GM12878 (cell line): ENCODE results near the gene PREB. TPM values are rescaled to one million over a fixed set of nuclear protein-coding genes. Genes with fewer than 3 reads are reported as not detected.

Source experiments
- ATAC-seq: fragments of 200-7000 bp; cut with Tn5 transposase; 3 replicates; pipeline ENCODE4 v1.9.1; 2020; ENCODE audit warnings: mild to moderate bottlenecking, moderate library complexity
- BruUV-seq: library from RNA; stranded (reverse); fragments of 400-500 nt; replicated peaks from 2 replicates; lab custom pipeline; 2021; lab: Mats Ljungman, UMichigan
- CTCF ChIA-PET: fragments of 300-600 bp; sonication (Branson Sonifier 250); formaldehyde crosslinking; extraction: SDS; loops from one replicate; lab custom pipeline; 2021; ENCODE audit warnings: inconsistent platforms; lab: Yijun Ruan, JAX
- POLR2A ChIA-PET: fragments of 350-600 bp; formaldehyde crosslinking; extraction: SDS; loops from one replicate; lab custom pipeline; 2021; ENCODE audit warnings: inconsistent platforms; lab: Charles Lee
- RAD21 ChIA-PET: fragments of 300-600 bp; sonication (Branson Sonifier 250); formaldehyde crosslinking; loops from one replicate; lab custom pipeline; 2023; ENCODE audit warnings: antibody characterized with exemption; ENCODE audit not compliant: unreplicated experiment; lab: Charles Lee
- SMC1A ChIA-PET: fragments of 300-600 bp; sonication (Branson Sonifier 250); formaldehyde crosslinking; loops from one replicate; lab custom pipeline; 2023; ENCODE audit not compliant: unreplicated experiment, uncharacterized antibody; lab: Charles Lee
- DNase-seq: peaks from one replicate; pipeline ENCODE4 v3.0.0-alpha.2; 2011; ENCODE audit warnings: low read depth, low spot score
- FAIRE-seq: peaks from 3 replicates; lab custom pipeline; 2011; peaks lifted over from hg19 to GRCh38; lab: Jason Lieb, UNC
- H2AFZ ChIP-seq: 2 replicates; pipeline ENCODE4 v1.6.0; 2011; ENCODE audit warnings: low read depth, low read length, control low read depth; ENCODE audit not compliant: control insufficient read depth
- H3K27ac ChIP-seq: 2 replicates; pipeline ENCODE4 v1.5.1; 2011; ENCODE audit warnings: control low read depth; ENCODE audit not compliant: control insufficient read depth, insufficient read depth
- H3K27me3 ChIP-seq, 2 experiments: replicated peaks in 1 of 2; 2 replicates each; pipeline versions ENCODE4 v1.6.0 to v1.6.1; 2011; ENCODE audit warnings: low read length in 1 of 2; ENCODE audit not compliant: control insufficient read depth in 2 of 2, insufficient read depth in 2 of 2
- H3K36me3 ChIP-seq, 2 experiments: 2 replicates each; pipeline ENCODE4 v1.5.1; 2011; ENCODE audit warnings: low read length in 1 of 2; ENCODE audit not compliant: control insufficient read depth in 2 of 2, insufficient read depth in 2 of 2
- H3K4me1 ChIP-seq: 2 replicates; pipeline ENCODE4 v1.6.1; 2011; ENCODE audit warnings: mild to moderate bottlenecking, low read length, moderate library complexity, mixed read lengths; ENCODE audit not compliant: control insufficient read depth, insufficient read depth
- H3K4me2 ChIP-seq: 2 replicates; pipeline ENCODE4 v1.6.0; 2011; ENCODE audit warnings: control low read depth; ENCODE audit not compliant: control insufficient read depth, insufficient read depth
- H3K4me3 ChIP-seq: fragments of 200-600 bp; sonication (generic); 2 replicates; pipeline ENCODE4 v1.5.1; 2016
- H3K79me2 ChIP-seq: 2 replicates; pipeline ENCODE4 v1.6.0; 2011; ENCODE audit warnings: low read length; ENCODE audit not compliant: control insufficient read depth, insufficient read depth
- H3K9ac ChIP-seq: 2 replicates; pipeline ENCODE4 v1.8.0; 2011; ENCODE audit warnings: low read length, control low read depth, mixed read lengths; ENCODE audit not compliant: control insufficient read depth, insufficient read depth
- H3K9me3 ChIP-seq: replicated peaks from 3 replicates; pipeline ENCODE4 v1.5.1; 2011; ENCODE audit warnings: mild to moderate bottlenecking, low read length; ENCODE audit not compliant: control insufficient read depth, insufficient read depth
- H4K20me1 ChIP-seq: 2 replicates; pipeline ENCODE4 v1.6.0; 2011; ENCODE audit not compliant: control insufficient read depth, insufficient read depth
- ASH2L ChIP-seq: fragments of 300-600, 200-600 bp; sonication (generic); IDR thresholded peaks from 2 replicates; pipeline ENCODE4 v1.6.1; 2017; ENCODE audit warnings: low read depth, mild to moderate bottlenecking, borderline replicate concordance
- EP300 ChIP-seq, 2 experiments: fragments of 150-350 bp in 1 of 2; IDR thresholded peaks; 2 replicates each; pipeline ENCODE4 v1.6.1; 2011 to 2012; ENCODE audit warnings: low read depth in 2 of 2, low read length in 2 of 2, borderline replicate concordance in 1 of 2, improper control_type of control experiment in 1 of 2, inconsistent platforms in 1 of 2; ENCODE audit not compliant: control insufficient read depth in 1 of 2
- FOS ChIP-seq: IDR thresholded peaks from 3 replicates; pipeline ENCODE4 v1.6.1; 2011; ENCODE audit warnings: borderline replicate concordance; ENCODE audit not compliant: insufficient read length; ENCODE audit errors: extremely low read depth
- PML ChIP-seq: IDR thresholded peaks from 2 replicates; pipeline ENCODE4 v1.6.1; 2012; ENCODE audit warnings: low read length, inconsistent platforms
- RBBP5 ChIP-seq: fragments of 200-600 bp; sonication (generic); conservative IDR thresholded peaks from 2 replicates; pipeline ENCODE4 v1.6.1; 2016
- SMAD5 ChIP-seq: IDR thresholded peaks from 2 replicates; pipeline ENCODE4 v1.6.1; 2016; ENCODE audit warnings: antibody characterized with exemption, low read depth
- TAF1 ChIP-seq: IDR thresholded peaks from 2 replicates; pipeline ENCODE4 v1.6.1; 2011; ENCODE audit warnings: mild to moderate bottlenecking, low read depth, low read length, borderline replicate concordance
- TCF3 ChIP-seq: IDR thresholded peaks from 2 replicates; pipeline ENCODE4 v1.6.1; 2012; ENCODE audit warnings: low read depth, mild to moderate bottlenecking, low read length, borderline replicate concordance; ENCODE audit not compliant: insufficient read depth
- USF1 ChIP-seq: IDR thresholded peaks from 2 replicates; pipeline ENCODE4 v1.6.1; 2011; ENCODE audit warnings: borderline replicate concordance, low read depth, mild to moderate bottlenecking, moderate library complexity, mixed read lengths, low read length; ENCODE audit not compliant: insufficient read depth; ENCODE audit errors: extremely low read length
- YY1 ChIP-seq: IDR thresholded peaks from 2 replicates; pipeline ENCODE4 v1.6.1; 2011; ENCODE audit warnings: low read depth, mild to moderate bottlenecking, low read length
- WGBS: methylation state at CpG from one replicate; pipeline ENCODE4 v1.1.6; 2016; ENCODE audit warnings: low lambda C conversion rate; ENCODE audit not compliant: insufficient replicate concordance, insufficient coverage; ENCODE audit errors: missing lambda C conversion rate; 5-methylcytosine and 5-hydroxymethylcytosine counted together
- in situ Hi-C: fragments of 300-500 bp; cut with MboI; formaldehyde crosslinking; loops from 9 replicates; pipeline ENCODE4 v1.14.3; 2018; ENCODE audit warnings: mixed read lengths
- intact Hi-C: fragments of 100-400 bp; cut with micrococcal nuclease; formaldehyde crosslinking; loops from one replicate; pipeline ENCODE4 v1.14.2; 2022; ENCODE audit not compliant: unreplicated experiment
- polyA plus RNA-seq, 11 experiments: library from polyadenylated mRNA; depleted of rRNA in 4 of 11; unstranded in 6 of 11; stranded (reverse) in 5 of 11; fragments of >200 nt; fragmentation: Nextera tagmentation in 4 of 11; fragmentation: Illumina TruSeq in 1 of 11; extraction: Ambion mirVana in 4 of 11; extraction: Trizol in 1 of 11; gene quantifications; 1 replicate in 1 of 11; 2 replicates in 10 of 11; pipeline versions ENCODE4 v1.2.1 to v1.2.3, GENCODE V29; 2011 to 2016; ENCODE audit warnings: inconsistent platforms in 2 of 11, missing spikeins in 2 of 11, low read depth in 1 of 11
- total RNA-seq, 4 experiments: library from RNA; depleted of rRNA in 3 of 4; stranded (reverse); fragments of >200 nt in 3 of 4; fragmentation: Illumina TruSeq in 1 of 4; extraction: Trizol in 1 of 4; gene quantifications; 2 replicates each; pipeline versions ENCODE4 v1.2.1 to v1.2.3, GENCODE V29; 2013 to 2021
- TF ChIP-seq, protein P1 (sequence below): IDR thresholded peaks from 2 replicates; pipeline ENCODE4 v1.6.1; 2012; ENCODE audit warnings: improper control_type of control experiment, low read depth, low read length; ENCODE audit not compliant: insufficient replicate concordance
- TF ChIP-seq, protein P2 (sequence below): IDR thresholded peaks from 2 replicates; pipeline ENCODE4 v1.6.1; 2011; ENCODE audit warnings: low read depth, low read length, improper control_type of control experiment, borderline replicate concordance

The PREB gene
- total and polyA plus RNA-seq, 10 of the 15 experiments (the other 5 are each of a cell fraction or from before 2014, with no cell fraction given) = 26.3 to 101 (median 52.7) TPM

GRCh38 chr2:27154488-27154887 is 20.1 kb upstream of the PREB start (continued):
- TF ChIP-seq PML = no peak
- no peak for TF ChIP-seq RBBP5
- TF ChIP-seq FOS = no peak

GRCh38 chr2:27152796-27153464 is 18.5 kb upstream of the PREB start:
- ATAC-seq (no peak), FAIRE-seq (no peak), DNase-seq (no peak)
- no peaks in the 10 kb centered on the region for H3K79me2 ChIP-seq
- no peak overlapping the region for H3K9ac ChIP-seq
- no peak overlapping the region for H2AFZ ChIP-seq
- in situ Hi-C loops (no loop called here), intact Hi-C loops (no loop called here)
- ChIA-PET SMC1A (interaction anchor here (0.6 to 2.2 kb wide), 3 partner anchors 38 to 151 kb away, joined by 3 to 10 read pairs (median 3); no protein-coding TSS in a partner anchor), RAD21 (interaction anchor here (2.0 kb wide), 1 partner anchor 54 kb away, joined by 7 read pairs; no protein-coding TSS in a partner anchor), POLR2A (interaction anchor here (0.5 to 0.8 kb wide), 3 partner anchors 9 to 44 kb away, joined by 3 to 5 read pairs (median 4); no protein-coding TSS in a partner anchor), CTCF (interaction anchor here (1.2 to 2.9 kb wide), 3 partner anchors 96 to 148 kb away, joined by 3 to 7 read pairs (median 4); no protein-coding TSS in a partner anchor)
- no peaks in the 10 kb centered on the region for H3K4me1 ChIP-seq
- H3K9me3 ChIP-seq = no peaks in the 10 kb centered on the region
- WGBS = 29% methylated on average over 2 of the region's 2 CpGs
- H3K4me3 ChIP-seq = no peak overlapping the region
- H3K27ac ChIP-seq = no peak overlapping the region
- H3K36me3 ChIP-seq = no peaks in the 10 kb centered on the region
- no TSS peak for BruUV-seq
- H4K20me1 ChIP-seq = no peaks in the 10 kb centered on the region
- H3K27me3 ChIP-seq = no peaks in the 10 kb centered on the region; a peak in 1 of 4 replicates
- no peak overlapping the region for H3K4me2 ChIP-seq
- TF ChIP-seq, protein P1, sequence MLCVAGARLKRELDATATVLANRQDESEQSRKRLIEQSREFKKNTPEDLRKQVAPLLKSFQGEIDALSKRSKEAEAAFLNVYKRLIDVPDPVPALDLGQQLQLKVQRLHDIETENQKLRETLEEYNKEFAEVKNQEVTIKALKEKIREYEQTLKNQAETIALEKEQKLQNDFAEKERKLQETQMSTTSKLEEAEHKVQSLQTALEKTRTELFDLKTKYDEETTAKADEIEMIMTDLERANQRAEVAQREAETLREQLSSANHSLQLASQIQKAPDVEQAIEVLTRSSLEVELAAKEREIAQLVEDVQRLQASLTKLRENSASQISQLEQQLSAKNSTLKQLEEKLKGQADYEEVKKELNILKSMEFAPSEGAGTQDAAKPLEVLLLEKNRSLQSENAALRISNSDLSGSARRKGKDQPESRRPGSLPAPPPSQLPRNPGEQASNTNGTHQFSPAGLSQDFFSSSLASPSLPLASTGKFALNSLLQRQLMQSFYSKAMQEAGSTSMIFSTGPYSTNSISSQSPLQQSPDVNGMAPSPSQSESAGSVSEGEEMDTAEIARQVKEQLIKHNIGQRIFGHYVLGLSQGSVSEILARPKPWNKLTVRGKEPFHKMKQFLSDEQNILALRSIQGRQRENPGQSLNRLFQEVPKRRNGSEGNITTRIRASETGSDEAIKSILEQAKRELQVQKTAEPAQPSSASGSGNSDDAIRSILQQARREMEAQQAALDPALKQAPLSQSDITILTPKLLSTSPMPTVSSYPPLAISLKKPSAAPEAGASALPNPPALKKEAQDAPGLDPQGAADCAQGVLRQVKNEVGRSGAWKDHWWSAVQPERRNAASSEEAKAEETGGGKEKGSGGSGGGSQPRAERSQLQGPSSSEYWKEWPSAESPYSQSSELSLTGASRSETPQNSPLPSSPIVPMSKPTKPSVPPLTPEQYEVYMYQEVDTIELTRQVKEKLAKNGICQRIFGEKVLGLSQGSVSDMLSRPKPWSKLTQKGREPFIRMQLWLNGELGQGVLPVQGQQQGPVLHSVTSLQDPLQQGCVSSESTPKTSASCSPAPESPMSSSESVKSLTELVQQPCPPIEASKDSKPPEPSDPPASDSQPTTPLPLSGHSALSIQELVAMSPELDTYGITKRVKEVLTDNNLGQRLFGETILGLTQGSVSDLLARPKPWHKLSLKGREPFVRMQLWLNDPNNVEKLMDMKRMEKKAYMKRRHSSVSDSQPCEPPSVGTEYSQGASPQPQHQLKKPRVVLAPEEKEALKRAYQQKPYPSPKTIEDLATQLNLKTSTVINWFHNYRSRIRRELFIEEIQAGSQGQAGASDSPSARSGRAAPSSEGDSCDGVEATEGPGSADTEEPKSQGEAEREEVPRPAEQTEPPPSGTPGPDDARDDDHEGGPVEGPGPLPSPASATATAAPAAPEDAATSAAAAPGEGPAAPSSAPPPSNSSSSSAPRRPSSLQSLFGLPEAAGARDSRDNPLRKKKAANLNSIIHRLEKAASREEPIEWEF = no peak
- TF ChIP-seq YY1 (no peak), SMAD5 (no peak), EP300 (IDR thresholded peaks at IDR 0.05; ENCODE audit: borderline replicate concordance in 1 of 2, control insufficient read depth in 1 of 2, low read depth in 2 of 2, low read length in 2 of 2) (no peak), ASH2L (no peak), TAF1 (no peak), TCF3 (no peak), USF1 (no peak)
- TF ChIP-seq, protein P2, sequence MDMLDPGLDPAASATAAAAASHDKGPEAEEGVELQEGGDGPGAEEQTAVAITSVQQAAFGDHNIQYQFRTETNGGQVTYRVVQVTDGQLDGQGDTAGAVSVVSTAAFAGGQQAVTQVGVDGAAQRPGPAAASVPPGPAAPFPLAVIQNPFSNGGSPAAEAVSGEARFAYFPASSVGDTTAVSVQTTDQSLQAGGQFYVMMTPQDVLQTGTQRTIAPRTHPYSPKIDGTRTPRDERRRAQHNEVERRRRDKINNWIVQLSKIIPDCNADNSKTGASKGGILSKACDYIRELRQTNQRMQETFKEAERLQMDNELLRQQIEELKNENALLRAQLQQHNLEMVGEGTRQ = no peak
